OCI-LY7 (cell line): ENCODE measurements around the gene RAPGEF2. TPM values are rescaled to one million over a fixed set of nuclear protein-coding genes. Genes with fewer than 3 reads are reported as not detected.

Experiments
- BruUV-seq: library from RNA; stranded (reverse); fragments of 400-500 nt; replicated peaks from 2 replicates; lab custom pipeline; 2021; lab: Mats Ljungman, UMichigan
- CTCF ChIA-PET: fragments of 300-600 bp; sonication (Branson Sonifier 250); formaldehyde crosslinking; loops from one replicate; lab custom pipeline; 2022; ENCODE audit warnings: antibody characterized with exemption; ENCODE audit not compliant: unreplicated experiment; lab: Charles Lee
- POLR2A ChIA-PET: fragments of 300-600 bp; sonication (Branson Sonifier 250); formaldehyde crosslinking; loops from one replicate; lab custom pipeline; 2022; ENCODE audit warnings: antibody characterized with exemption; lab: Charles Lee
- DNase-seq: peaks from one replicate; pipeline ENCODE4 v3.0.0-alpha.2; 2015; ENCODE audit warnings: low spot score
- H2AFZ ChIP-seq: fragments of 200-600 bp; sonication (generic), shearing (Covaris generic); 2 replicates; pipeline ENCODE4 v1.6.1; 2014; ENCODE audit warnings: mild to moderate bottlenecking, antibody characterized with exemption, low read length, moderate library complexity
- H3K27ac ChIP-seq: fragments of 200-600 bp; sonication (generic); 2 replicates; pipeline ENCODE4 v1.5.1; 2014; ENCODE audit warnings: mixed run types, low read depth, mild to moderate bottlenecking, moderate library complexity, low read length, inconsistent platforms; ENCODE audit not compliant: poor library complexity, severe bottlenecking
- H3K36me3 ChIP-seq: fragments of 200-600 bp; sonication (generic); 2 replicates; pipeline ENCODE4 v1.6.1; 2014; ENCODE audit warnings: mild to moderate bottlenecking, antibody characterized with exemption, low read length, moderate library complexity, mixed read lengths; ENCODE audit not compliant: insufficient read depth
- H3K4me1 ChIP-seq: fragments of 200-600 bp; sonication (generic); 2 replicates; pipeline ENCODE4 v1.5.1; 2014; ENCODE audit warnings: mild to moderate bottlenecking, low read length; ENCODE audit not compliant: insufficient read depth, poor library complexity, severe bottlenecking
- H3K4me2 ChIP-seq: fragments of 200-600 bp; sonication (generic); 2 replicates; pipeline ENCODE4 v1.6.1; 2014; ENCODE audit warnings: mild to moderate bottlenecking, low read length
- H3K4me3 ChIP-seq: fragments of 200-600 bp; sonication (generic); 2 replicates; pipeline ENCODE4 v1.5.1; 2014; ENCODE audit warnings: mild to moderate bottlenecking, low read depth, low read length; ENCODE audit not compliant: poor library complexity, severe bottlenecking
- H3K79me2 ChIP-seq: fragments of 200-600 bp; sonication (generic); 2 replicates; pipeline ENCODE4 v1.6.1; 2016; ENCODE audit warnings: low read depth, mild to moderate bottlenecking, low read length, moderate library complexity, mixed read lengths; ENCODE audit not compliant: insufficient read depth
- H3K9me2 ChIP-seq: fragments of 200-600 bp; sonication (generic); 2 replicates; pipeline ENCODE4 v1.6.1; 2016; ENCODE audit warnings: mild to moderate bottlenecking, low read length, mixed read lengths; ENCODE audit not compliant: insufficient read depth
- H3K9me3 ChIP-seq: fragments of 200-600 bp; sonication (generic); 2 replicates; pipeline ENCODE4 v1.6.1; 2014; ENCODE audit warnings: mild to moderate bottlenecking, mixed run types, low read length, mixed read lengths
- H4K20me1 ChIP-seq: fragments of 200-600 bp; sonication (generic); 2 replicates; pipeline ENCODE4 v1.6.1; 2014; ENCODE audit warnings: mild to moderate bottlenecking, antibody characterized with exemption, low read length, moderate library complexity, mixed read lengths; ENCODE audit not compliant: insufficient read depth
- CTCF ChIP-seq: fragments of 200-600 bp; sonication (generic); conservative IDR thresholded peaks from 2 replicates; pipeline ENCODE4 v1.5.1; 2014; ENCODE audit warnings: mild to moderate bottlenecking, antibody characterized with exemption, low read length, moderate library complexity, mixed read lengths
- EZH2phosphoT487 ChIP-seq: fragments of 200-600 bp; sonication (generic); IDR thresholded peaks from 2 replicates; pipeline ENCODE4 v1.6.1; 2018; ENCODE audit warnings: low read depth, borderline replicate concordance, mild to moderate bottlenecking, mixed run types, antibody characterized with exemption, low read length, moderate library complexity, mixed read lengths
- intact Hi-C: fragments of 100-400 bp; cut with micrococcal nuclease; formaldehyde crosslinking; loops from one replicate; pipeline ENCODE4 v1.10.0; 2022; ENCODE audit not compliant: unreplicated experiment
- total RNA-seq, 2 experiments: library from RNA; depleted of rRNA in 1 of 2; stranded (reverse); fragments of >200 nt in 1 of 2; shearing (Covaris generic) in 1 of 2; gene quantifications; 2 replicates each; pipeline ENCODE4 v1.2.3, GENCODE V29; 2014 to 2022

Gene RAPGEF2
- total RNA-seq, 2 experiments from 2014 or later = 4.6 to 6.5 TPM

GRCh38 chr4:159367781-159368080 is 264.9 kb downstream of the RAPGEF2 start:
- TF ChIP-seq CTCF (no peak), EZH2phosphoT487 (no peak)
- Histone ChIP-seq H3K4me2 (no peak overlapping the region), H3K79me2 (no peaks in the 10 kb centered on the region), H3K36me3 (no peaks in the 10 kb centered on the region), H3K4me3 (no peak overlapping the region), H4K20me1 (no peaks in the 10 kb centered on the region), H3K9me2 (no peaks in the 10 kb centered on the region), H3K27ac (no peak overlapping the region), H3K4me1 (no peaks in the 10 kb centered on the region), H2AFZ (no peak overlapping the region), H3K9me3 (no peaks in the 10 kb centered on the region)
- intact Hi-C loops = no loop called here
- no peak for DNase-seq
- CTCF ChIA-PET = no interaction called here
- BruUV-seq = no TSS peak
- POLR2A ChIA-PET = no interaction called here

- H3K36me3 ChIP-seq = no peaks in the 10 kb centered on the region
- no peak overlapping the region for H2AFZ ChIP-seq
- BruUV-seq = no TSS peak
- TF ChIP-seq EZH2phosphoT487 (no peak), CTCF (no peak)
- DNase-seq = no peak
- ChIA-PET CTCF (no interaction called here), POLR2A (no interaction called here)
- H3K4me1 ChIP-seq = no peaks in the 10 kb centered on the region
- no peak overlapping the region for H3K27ac ChIP-seq
- no peaks in the 10 kb centered on the region for H3K79me2 ChIP-seq
- no peaks in the 10 kb centered on the region for H4K20me1 ChIP-seq
- intact Hi-C loops = no loop called here
- H3K9me2 ChIP-seq = no peaks in the 10 kb centered on the region
- H3K4me2 ChIP-seq = no peak overlapping the region
- no peak overlapping the region for H3K4me3 ChIP-seq
- no peaks in the 10 kb centered on the region for H3K9me3 ChIP-seq
These were observed 265.4 kb downstream of the RAPGEF2 start for GRCh38 chr4:159368320-159368719.

- H4K20me1 ChIP-seq = no peaks in the 10 kb centered on the region
These were observed 266.4 kb downstream of the RAPGEF2 start for GRCh38 chr4:159369256-159369655.

More at GRCh38 chr4:159369256-159369655, 266.4 kb downstream of the RAPGEF2 start:
- Histone ChIP-seq H2AFZ (no peak overlapping the region), H3K4me1 (no peaks in the 10 kb centered on the region), H3K9me3 (no peaks in the 10 kb centered on the region), H3K9me2 (no peaks in the 10 kb centered on the region), H3K36me3 (no peaks in the 10 kb centered on the region), H3K27ac (no peak overlapping the region), H3K79me2 (no peaks in the 10 kb centered on the region), H3K4me3 (no peak overlapping the region), H3K4me2 (no peak overlapping the region)
- no TSS peak for BruUV-seq
- ChIA-PET CTCF (no interaction called here), POLR2A (no interaction called here)
- DNase-seq = no peak
- intact Hi-C loops = no loop called here
- no peak for TF ChIP-seq CTCF
- TF ChIP-seq EZH2phosphoT487 = no peak
